Dermis blood vessel endothelial cell (primary cell): ENCODE measurements around the gene SLC10A4. TPM values are rescaled to one million over a fixed set of nuclear protein-coding genes. Genes with fewer than 3 reads are reported as not detected.

Experiments used
- DNase-seq: peaks from one replicate; pipeline ENCODE4 v3.0.0; 2010
- total RNA-seq: library from RNA; depleted of rRNA; stranded (reverse); fragments of >200 nt; gene quantifications from 2 replicates; pipeline ENCODE4 v1.2.3, GENCODE V29; 2014

The SLC10A4 gene
- total RNA-seq, 1 donor from 2014 or later, result not detected

- DNase-seq, result no peak
Measured at GRCh38 chr4:48490012-48490679, 7.0 kb downstream of the SLC10A4 start, which contains the start of gene ZAR1. TSS of gene ZAR1 (plus strand) at chr4:48490252. CDS start at chr4:48490292, 40 bp downstream.

- DNase-seq, result no peak
Measured at GRCh38 chr4:48490680-48491513, 7.8 kb downstream of the SLC10A4 start.

- DNase-seq, result no peak
Measured at GRCh38 chr4:48491514-48492176, 8.5 kb downstream of the SLC10A4 start.

- no peak for DNase-seq
Measured at GRCh38 chr4:48493452-48494100, 10.4 kb downstream of the SLC10A4 start.

GRCh38 chr4:48495941-48496340 lies 12.8 kb downstream of the SLC10A4 start:
- DNase-seq, result no peak

GRCh38 chr4:48498895-48499294 lies 15.8 kb downstream of the SLC10A4 start:
- no peak for DNase-seq

- DNase-seq, result no peak
Measured at GRCh38 chr4:48499551-48500066, 16.5 kb downstream of the SLC10A4 start.

- DNase-seq, result no peak
Measured at GRCh38 chr4:48503233-48504025, 20.3 kb downstream of the SLC10A4 start.

GRCh38 chr4:48504026-48504330 lies 20.8 kb downstream of the SLC10A4 start:
- no peak for DNase-seq

GRCh38 chr4:48504352-48504751 lies 21.2 kb downstream of the SLC10A4 start:
- DNase-seq, result no peak

- DNase-seq, result no peak
Measured at GRCh38 chr4:48506716-48507115, 23.6 kb downstream of the SLC10A4 start.

- DNase-seq, result no peak
Measured at GRCh38 chr4:48509543-48509942, 26.4 kb downstream of the SLC10A4 start.

- no peak for DNase-seq
Measured at GRCh38 chr4:48518143-48518542, 35.0 kb downstream of the SLC10A4 start.

- no peak for DNase-seq
Measured at GRCh38 chr4:48526406-48526805, 43.3 kb downstream of the SLC10A4 start.

- peak; percentile 25 for DNase-seq
Measured at GRCh38 chr4:48538358-48538757, 55.2 kb downstream of the SLC10A4 start.

Other genes starting within 250 kb of the SLC10A4 start
- gene TEC, start 213.5 kb upstream of the SLC10A4 start, total RNA-seq, result 1.7 and 1.9 TPM in 2 replicates
- gene SLAIN2, start 141.8 kb upstream of the SLC10A4 start, total RNA-seq, result 19.9 and 22.7 TPM in 2 replicates
- gene ZAR1, start 6.9 kb downstream of the SLC10A4 start, total RNA-seq, result not detected in 2 replicates